AG04450 (cell line): ENCODE results near the gene CASKIN2. TPM values are rescaled to one million over a fixed set of nuclear protein-coding genes. Genes with fewer than 3 reads are reported as not detected.

ENCODE experiments used
- CTCF ChIA-PET: fragments of 300-600, 350-600 bp; formaldehyde crosslinking; extraction: SDS; loops from one replicate; lab custom pipeline; 2022; ENCODE audit warnings: antibody characterized with exemption, inconsistent platforms; lab: Charles Lee
- POLR2A ChIA-PET: fragments of 350-600 bp; formaldehyde crosslinking; extraction: SDS; loops from one replicate; lab custom pipeline; 2021; ENCODE audit warnings: antibody characterized with exemption, inconsistent platforms; lab: Yijun Ruan, JAX
- DNase-seq: peaks from one replicate; pipeline ENCODE4 v3.0.0-alpha.2; 2011; ENCODE audit warnings: low read depth, low spot score
- H3K27ac ChIP-seq: one replicate; pipeline ENCODE4 v1.5.1; 2012; ENCODE audit warnings: low read depth, low read length, control low read depth
- H3K27me3 ChIP-seq: one replicate; pipeline ENCODE4 v1.6.0; 2012; ENCODE audit warnings: low read length; ENCODE audit not compliant: control insufficient read depth, insufficient read depth
- H3K4me3 ChIP-seq: 2 replicates; pipeline ENCODE4 v1.5.1; 2011; ENCODE audit warnings: mild to moderate bottlenecking, low read depth, low read length, control low read depth
- H3K9me3 ChIP-seq: 2 replicates; pipeline ENCODE4 v1.5.1; 2012; ENCODE audit warnings: low read length; ENCODE audit not compliant: control insufficient read depth, insufficient read depth
- CTCF ChIP-seq: IDR thresholded peaks from 2 replicates; pipeline ENCODE4 v1.5.1; 2011; ENCODE audit warnings: low read depth, low read length, control low read depth, inconsistent platforms
- polyA plus RNA-seq: library from polyadenylated mRNA; depleted of rRNA; stranded (reverse); fragments of >200 nt; gene quantifications from 2 replicates; pipeline ENCODE4 v1.2.3, GENCODE V29; 2011

Gene CASKIN2
- polyA plus RNA-seq, 1 experiment, result 1.9 TPM

- ChIA-PET POLR2A (no interaction called here), CTCF (interaction anchor here (0.7 kb wide), 1 partner anchor 29 kb away, joined by 3 read pairs; the partner anchor contains the start of gene TSEN54)
- Histone ChIP-seq H3K27me3 (no peaks in the 10 kb centered on the region), H3K4me3 (no peak overlapping the region), H3K9me3 (no peaks in the 10 kb centered on the region), H3K27ac (no peak overlapping the region)
- no peak for DNase-seq
- 0 out of 2 replicates have a peak, but pooled peaks have one; percentile 8 for TF ChIP-seq CTCF
Observed at GRCh38 chr17:75487351-75488070, 27.8 kb downstream of the CASKIN2 start.

GRCh38 chr17:75486951-75487350, 28.4 kb downstream of the CASKIN2 start:
- CTCF ChIA-PET, result no interaction called here
- POLR2A ChIA-PET, result no interaction called here

GRCh38 chr17:75486151-75486550, 29.2 kb downstream of the CASKIN2 start:
- ChIA-PET CTCF (no interaction called here), POLR2A (interaction anchor here (0.5 kb wide), 1 partner anchor 25 kb away, joined by 4 read pairs; no protein-coding TSS in a partner anchor)
- no peaks in the 10 kb centered on the region for H3K27me3 ChIP-seq
- no peaks in the 10 kb centered on the region for H3K9me3 ChIP-seq
- no peak for DNase-seq
- no peak for TF ChIP-seq CTCF
- H3K27ac ChIP-seq, result no peak overlapping the region
- H3K4me3 ChIP-seq, result no peak overlapping the region

More at GRCh38 chr17:75486951-75487350, 28.4 kb downstream of the CASKIN2 start:
- TF ChIP-seq CTCF, result no peak
- DNase-seq, result no peak
- Histone ChIP-seq H3K27ac (no peak overlapping the region), H3K9me3 (no peaks in the 10 kb centered on the region), H3K27me3 (no peaks in the 10 kb centered on the region), H3K4me3 (no peak overlapping the region)

- no peak overlapping the region for H3K4me3 ChIP-seq
- no peak for TF ChIP-seq CTCF
- no peak overlapping the region for H3K27ac ChIP-seq
- CTCF ChIA-PET, result no interaction called here
- POLR2A ChIA-PET, result no interaction called here
- H3K9me3 ChIP-seq, result no peaks in the 10 kb centered on the region
- H3K27me3 ChIP-seq, result no peaks in the 10 kb centered on the region
- no peak for DNase-seq
Observed at GRCh38 chr17:75485688-75486087, 29.6 kb downstream of the CASKIN2 start.
